Measurements from ENCODE around the gene GALNTL6.
A peak's percentile ranks its signal among the peaks of the same experiment; 100 is the strongest.

DNA sequence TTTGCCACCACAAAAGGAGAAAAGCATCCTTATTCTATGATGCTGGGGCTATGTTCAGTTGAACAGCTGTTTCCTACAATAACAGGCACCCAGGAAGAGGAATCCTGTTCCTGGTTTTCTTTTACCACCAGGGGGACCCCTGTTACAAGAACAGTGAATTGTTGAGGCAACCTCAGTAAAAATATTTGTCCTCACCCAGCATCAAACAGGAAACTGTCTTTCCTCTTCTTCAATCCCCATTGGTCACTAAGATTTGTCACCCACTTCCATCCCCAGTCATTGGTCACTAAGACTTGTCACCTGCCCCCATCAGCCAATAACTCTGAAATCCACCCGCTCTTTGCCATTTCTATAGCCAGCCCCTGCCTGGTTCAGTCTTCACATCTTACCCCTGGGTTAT lies 1211.9 kb downstream of the GALNTL6 start:
- TF ChIP-seq POLR2A (IDR thresholded peaks at IDR 0.05; ENCODE audit: low read depth, low read length) (no peak), MAFK (IDR thresholded peaks at IDR 0.05; ENCODE audit: low read depth, low read length) (no peak), MAZ (IDR thresholded peaks at IDR 0.05; ENCODE audit: borderline replicate concordance, low read depth, low read length) (no peak), RFX5 (IDR thresholded peaks at IDR 0.05; ENCODE audit: low read depth, low read length) (no peak), RCOR1 (IDR thresholded peaks at IDR 0.05; ENCODE audit: insufficient replicate concordance, low read length) (no peak), RAD21 (IDR thresholded peaks at IDR 0.05; ENCODE audit: low read length) (peak; percentile 85), SMC3 (IDR thresholded peaks at IDR 0.05; ENCODE audit: low read depth, low read length) (peak; percentile 94)
- TF ChIP-seq, protein P1, sequence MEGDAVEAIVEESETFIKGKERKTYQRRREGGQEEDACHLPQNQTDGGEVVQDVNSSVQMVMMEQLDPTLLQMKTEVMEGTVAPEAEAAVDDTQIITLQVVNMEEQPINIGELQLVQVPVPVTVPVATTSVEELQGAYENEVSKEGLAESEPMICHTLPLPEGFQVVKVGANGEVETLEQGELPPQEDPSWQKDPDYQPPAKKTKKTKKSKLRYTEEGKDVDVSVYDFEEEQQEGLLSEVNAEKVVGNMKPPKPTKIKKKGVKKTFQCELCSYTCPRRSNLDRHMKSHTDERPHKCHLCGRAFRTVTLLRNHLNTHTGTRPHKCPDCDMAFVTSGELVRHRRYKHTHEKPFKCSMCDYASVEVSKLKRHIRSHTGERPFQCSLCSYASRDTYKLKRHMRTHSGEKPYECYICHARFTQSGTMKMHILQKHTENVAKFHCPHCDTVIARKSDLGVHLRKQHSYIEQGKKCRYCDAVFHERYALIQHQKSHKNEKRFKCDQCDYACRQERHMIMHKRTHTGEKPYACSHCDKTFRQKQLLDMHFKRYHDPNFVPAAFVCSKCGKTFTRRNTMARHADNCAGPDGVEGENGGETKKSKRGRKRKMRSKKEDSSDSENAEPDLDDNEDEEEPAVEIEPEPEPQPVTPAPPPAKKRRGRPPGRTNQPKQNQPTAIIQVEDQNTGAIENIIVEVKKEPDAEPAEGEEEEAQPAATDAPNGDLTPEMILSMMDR (conservative IDR thresholded peaks at IDR 0.05; ENCODE audit: low read depth, low read length) = peak; percentile 87
- TF ChIP-seq, protein P2, sequence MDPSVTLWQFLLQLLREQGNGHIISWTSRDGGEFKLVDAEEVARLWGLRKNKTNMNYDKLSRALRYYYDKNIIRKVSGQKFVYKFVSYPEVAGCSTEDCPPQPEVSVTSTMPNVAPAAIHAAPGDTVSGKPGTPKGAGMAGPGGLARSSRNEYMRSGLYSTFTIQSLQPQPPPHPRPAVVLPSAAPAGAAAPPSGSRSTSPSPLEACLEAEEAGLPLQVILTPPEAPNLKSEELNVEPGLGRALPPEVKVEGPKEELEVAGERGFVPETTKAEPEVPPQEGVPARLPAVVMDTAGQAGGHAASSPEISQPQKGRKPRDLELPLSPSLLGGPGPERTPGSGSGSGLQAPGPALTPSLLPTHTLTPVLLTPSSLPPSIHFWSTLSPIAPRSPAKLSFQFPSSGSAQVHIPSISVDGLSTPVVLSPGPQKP (IDR thresholded peaks at IDR 0.05; ENCODE audit: borderline replicate concordance, low read depth, low read length) = no peak
